ENCODE measurements around the gene ARHGEF26. TPM values are rescaled to one million over a fixed set of nuclear protein-coding genes. Genes with fewer than 3 reads are reported as not detected.

Gene ARHGEF26
- total RNA-seq, 1 experiment from 2014 or later, result 13.7 TPM

GRCh38 chr3:154101250-154101649 is 19.9 kb upstream of the ARHGEF26 start:
- Mint-ChIP-seq H3K4me3 (no peak overlapping the region), H3K27me3 (ENCODE audit: low read depth) (no peaks in the 10 kb centered on the region), H3K27ac (no peak overlapping the region), H3K4me1 (peaks cover 0 to 6% of the 10 kb centered on the region in 2 experiments; a peak in 3 of 4 replicates), H3K36me3 (ENCODE audit: insufficient read depth in 1 of 3, low read depth in 3 of 3) (no peaks in the 10 kb centered on the region), H3K9me3 (no peaks in the 10 kb centered on the region)
- H4K5ac ChIP-seq (ENCODE audit: insufficient read length, low read depth, low read length), result no peak overlapping the region
- H3K18ac ChIP-seq (ENCODE audit: insufficient read length, low read depth, low read length), result no peak overlapping the region
- no peak overlapping the region for H2BK20ac ChIP-seq (ENCODE audit: low read depth, low read length, poor library complexity, severe bottlenecking)
- no peaks in the 10 kb centered on the region for H3K9me3 ChIP-seq (ENCODE audit: control insufficient read depth, low read depth, low read length)
- no peaks in the 10 kb centered on the region for H3K23me2 ChIP-seq (ENCODE audit: insufficient read length, low read depth, low read length, poor library complexity, severe bottlenecking)
- H2AFZ ChIP-seq (ENCODE audit: low read length), result no peak overlapping the region
- no peak overlapping the region for H3K9ac ChIP-seq (ENCODE audit: extremely low read depth, insufficient read length, low read length)
- H3K56ac ChIP-seq (ENCODE audit: insufficient read length, low read depth, low read length), result no peak overlapping the region
- H2BK5ac ChIP-seq (ENCODE audit: insufficient read length, low read length), result no peak overlapping the region
- TF ChIP-seq CTCF (conservative IDR thresholded peaks at IDR 0.05), result no peak
- no peak overlapping the region for H3K27ac ChIP-seq (ENCODE audit: insufficient read length, low read depth, low read length)
- H4K91ac ChIP-seq (ENCODE audit: insufficient read length, low read depth, low read length), result no peak overlapping the region
- DNase-seq, result no peak
- H4K8ac ChIP-seq (replicated peaks; ENCODE audit: insufficient read length, low read depth, low read length), result no peak overlapping the region
- H3K14ac ChIP-seq (ENCODE audit: insufficient read depth, low read length), result no peak overlapping the region
- no peaks in the 10 kb centered on the region for H3K79me1 ChIP-seq (ENCODE audit: insufficient read depth, low read depth, low read length, poor library complexity, severe bottlenecking)
- no CpG with 5 or more reads among the region's 2 CpGs for WGBS (ENCODE audit: extremely low coverage, insufficient read length, low lambda C conversion rate)
- no peak overlapping the region for H3K4ac ChIP-seq (ENCODE audit: low read depth, low read length)
- no peak overlapping the region for H2BK12ac ChIP-seq (ENCODE audit: insufficient read length, low read depth, low read length)
- no peak overlapping the region for H2BK120ac ChIP-seq (ENCODE audit: low read depth, low read length, poor library complexity, severe bottlenecking)
- no peak overlapping the region for H3T11ph ChIP-seq (ENCODE audit: low read length)
- no peaks in the 10 kb centered on the region for H3K27me3 ChIP-seq (ENCODE audit: insufficient read depth, low read length)
- peaks cover 2% of the 10 kb centered on the region; the same call in 1 of the 2 replicates for H3K4me1 ChIP-seq (ENCODE audit: insufficient read depth, low read length)
- no peak overlapping the region for H3K4me2 ChIP-seq (ENCODE audit: insufficient read depth, insufficient read length, low read length)
- no peaks in the 10 kb centered on the region for H4K20me1 ChIP-seq (ENCODE audit: control insufficient read depth, insufficient read depth, insufficient read length)
- no peaks in the 10 kb centered on the region for H3K79me2 ChIP-seq (ENCODE audit: insufficient read depth, low read length)
- no peak overlapping the region for H3K23ac ChIP-seq (ENCODE audit: insufficient read length, low read depth, low read length)
- H2AK5ac ChIP-seq (ENCODE audit: insufficient read length, low read length), result no peak overlapping the region
- H2BK15ac ChIP-seq (ENCODE audit: low read depth, low read length), result no peak overlapping the region

Data from H9 (cell line).